HEK293 (cell line): Measurements from ENCODE around the gene TBPL1.

Experiments used
- CTCF ChIA-PET: fragments of 350-600 bp; formaldehyde crosslinking; extraction: SDS; loops from one replicate; lab custom pipeline; 2021; ENCODE audit warnings: antibody characterized with exemption; lab: Yijun Ruan, JAX
- POLR2A ChIA-PET: fragments of 300-600 bp; formaldehyde crosslinking; extraction: SDS; loops from one replicate; lab custom pipeline; 2020; ENCODE audit warnings: antibody characterized with exemption, inconsistent platforms; lab: Yijun Ruan, JAX
- H3K27ac ChIP-seq: fragments of 200-500 bp; sonication (Bioruptor generic); 2 replicates; pipeline ENCODE4 v1.5.1; 2014; ENCODE audit warnings: low read depth, low read length, control low read depth, inconsistent platforms; ENCODE audit errors: extremely low read depth
- H3K36me3 ChIP-seq, 2 experiments: fragments of 200-500 bp in 1 of 2; sonication (Bioruptor generic) in 1 of 2; 1 replicate in 1 of 2; 2 replicates in 1 of 2; pipeline ENCODE4 v1.5.1; 2014 to 2017; ENCODE audit warnings: inconsistent platforms in 2 of 2, low read length in 2 of 2; ENCODE audit not compliant: control insufficient read depth in 2 of 2, insufficient read depth in 1 of 2
- H3K4me1 ChIP-seq: fragments of 200-500 bp; sonication (Bioruptor generic); 2 replicates; pipeline ENCODE4 v1.5.1; 2014; ENCODE audit warnings: mild to moderate bottlenecking, low read length, inconsistent platforms; ENCODE audit not compliant: control insufficient read depth, insufficient read depth
- H3K4me3 ChIP-seq: 2 replicates; pipeline ENCODE4 v1.5.1; 2011; ENCODE audit warnings: low read depth, mild to moderate bottlenecking, control low read depth, low read length, moderate library complexity
- H3K9me3 ChIP-seq: fragments of 200-500 bp; sonication (Bioruptor generic); 2 replicates; pipeline ENCODE4 v1.5.1; 2014; ENCODE audit warnings: low read depth, low read length, inconsistent platforms; ENCODE audit not compliant: control insufficient read depth, insufficient read depth
- IKZF3 ChIP-seq: fragments of 450-650 bp; IDR thresholded peaks from 2 replicates; pipeline ENCODE4 v1.5.0; 2018; ENCODE audit warnings: missing biosample characterization, mild to moderate bottlenecking, missing genetic modification characterization, moderate library complexity
- KLF1 ChIP-seq: fragments of 450-650 bp; formaldehyde crosslinking; IDR thresholded peaks from 2 replicates; pipeline ENCODE4 v1.5.1; 2016; ENCODE audit warnings: missing biosample characterization, missing genetic modification characterization
- KLF8 ChIP-seq: fragments of 450-650 bp; formaldehyde crosslinking; IDR thresholded peaks from 2 replicates; pipeline ENCODE4 v1.5.1; 2016; ENCODE audit warnings: missing biosample characterization, missing genetic modification characterization
- SCRT1 ChIP-seq: fragments of 450-650 bp; formaldehyde crosslinking; IDR thresholded peaks from 2 replicates; pipeline ENCODE4 v1.5.1; 2016; ENCODE audit warnings: missing biosample characterization, missing genetic modification characterization, borderline replicate concordance
- SP3 ChIP-seq: fragments of 450-650 bp; formaldehyde crosslinking; IDR thresholded peaks from 2 replicates; pipeline ENCODE4 v1.5.1; 2016; ENCODE audit warnings: missing biosample characterization, missing genetic modification characterization
- SP7 ChIP-seq: fragments of 450-650 bp; formaldehyde crosslinking; IDR thresholded peaks from 2 replicates; pipeline ENCODE4 v1.5.1; 2016; ENCODE audit warnings: missing biosample characterization, missing genetic modification characterization
- YY2 ChIP-seq: fragments of 450-650 bp; formaldehyde crosslinking; IDR thresholded peaks from 2 replicates; pipeline ENCODE4 v1.5.1; 2016; ENCODE audit warnings: missing biosample characterization, missing genetic modification characterization
- ZBTB48 ChIP-seq: fragments of 450-650 bp; formaldehyde crosslinking; IDR thresholded peaks from 2 replicates; pipeline ENCODE4 v1.5.1; 2016; ENCODE audit warnings: missing biosample characterization, missing genetic modification characterization
- ZBTB7A ChIP-seq: fragments of 450-650 bp; formaldehyde crosslinking; IDR thresholded peaks from 2 replicates; pipeline ENCODE4 v1.5.1; 2016; ENCODE audit warnings: low read depth, missing biosample characterization, missing genetic modification characterization
- ZIC2 ChIP-seq: fragments of 450-650 bp; formaldehyde crosslinking; IDR thresholded peaks from 2 replicates; pipeline ENCODE4 v1.5.1; 2016; ENCODE audit warnings: missing biosample characterization, missing genetic modification characterization
- ZNF114 ChIP-seq: fragments of 450-650 bp; formaldehyde crosslinking; IDR thresholded peaks from 2 replicates; pipeline ENCODE4 v1.5.0; 2017; ENCODE audit warnings: missing biosample characterization, missing genetic modification characterization
- ZNF138 ChIP-seq: fragments of 450-650 bp; formaldehyde crosslinking; IDR thresholded peaks from 2 replicates; pipeline ENCODE4 v1.5.1; 2016; ENCODE audit warnings: missing biosample characterization, missing genetic modification characterization, borderline replicate concordance
- ZNF48 ChIP-seq: fragments of 450-650 bp; formaldehyde crosslinking; IDR thresholded peaks from 2 replicates; pipeline ENCODE4 v1.5.1; 2016; ENCODE audit warnings: missing biosample characterization, missing genetic modification characterization
- ZNF621 ChIP-seq: fragments of 450-650 bp; formaldehyde crosslinking; IDR thresholded peaks from 2 replicates; pipeline ENCODE4 v1.5.1; 2017; ENCODE audit warnings: missing biosample characterization, missing genetic modification characterization
- ZNF660 ChIP-seq: fragments of 450-650 bp; IDR thresholded peaks from 2 replicates; pipeline ENCODE4 v1.5.1; 2018; ENCODE audit warnings: missing biosample characterization, mild to moderate bottlenecking, missing genetic modification characterization
- ZNF664 ChIP-seq: fragments of 450-650 bp; formaldehyde crosslinking; IDR thresholded peaks from 2 replicates; pipeline ENCODE4 v1.5.1; 2016; ENCODE audit warnings: missing biosample characterization, missing genetic modification characterization
- TF ChIP-seq, protein P1 (sequence below): fragments of 450-650 bp; formaldehyde crosslinking; IDR thresholded peaks from 2 replicates; pipeline ENCODE4 v1.5.1; 2016; ENCODE audit warnings: missing biosample characterization, missing genetic modification characterization
- TF ChIP-seq, protein P2 (sequence below): fragments of 450-650 bp; formaldehyde crosslinking; IDR thresholded peaks from 2 replicates; pipeline ENCODE4 v1.5.1; 2017; ENCODE audit warnings: missing biosample characterization, missing genetic modification characterization
- TF ChIP-seq, protein P3 (sequence below): fragments of 450-650 bp; formaldehyde crosslinking; IDR thresholded peaks from 2 replicates; pipeline ENCODE4 v1.5.1; 2016; ENCODE audit warnings: missing biosample characterization, missing genetic modification characterization
- TF ChIP-seq, protein P4 (sequence below): fragments of 450-650 bp; formaldehyde crosslinking; IDR thresholded peaks from 2 replicates; pipeline ENCODE4 v1.5.1; 2016; ENCODE audit warnings: missing biosample characterization, missing genetic modification characterization
- TF ChIP-seq, protein P5 (sequence below): fragments of 450-650 bp; formaldehyde crosslinking; IDR thresholded peaks from 2 replicates; pipeline ENCODE4 v1.5.1; 2016; ENCODE audit warnings: missing biosample characterization, missing genetic modification characterization

The TBPL1 gene

DNA sequence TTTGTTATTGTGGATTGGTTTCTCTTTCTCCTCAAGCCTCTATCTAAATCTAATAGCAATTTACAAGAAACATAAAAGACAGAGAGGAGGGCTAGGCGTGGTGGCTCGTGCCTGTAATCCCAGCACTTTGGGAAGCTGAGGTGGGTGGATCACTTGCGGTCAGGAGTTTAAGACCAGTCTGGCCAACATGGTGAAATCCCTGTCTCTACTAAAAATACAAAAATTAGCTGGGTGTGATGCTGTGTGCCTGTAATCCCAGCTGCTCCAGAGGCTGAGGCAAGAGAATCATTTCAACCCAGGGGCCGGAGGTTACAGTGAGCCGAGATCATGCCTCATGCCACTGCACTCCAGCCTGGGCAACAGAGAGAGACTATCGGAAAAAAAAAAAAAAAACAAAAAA, 52.8 kb downstream of the TBPL1 start (continued):
- TF ChIP-seq ZNF621 (tag by site-specific recombination), result no peak

DNA sequence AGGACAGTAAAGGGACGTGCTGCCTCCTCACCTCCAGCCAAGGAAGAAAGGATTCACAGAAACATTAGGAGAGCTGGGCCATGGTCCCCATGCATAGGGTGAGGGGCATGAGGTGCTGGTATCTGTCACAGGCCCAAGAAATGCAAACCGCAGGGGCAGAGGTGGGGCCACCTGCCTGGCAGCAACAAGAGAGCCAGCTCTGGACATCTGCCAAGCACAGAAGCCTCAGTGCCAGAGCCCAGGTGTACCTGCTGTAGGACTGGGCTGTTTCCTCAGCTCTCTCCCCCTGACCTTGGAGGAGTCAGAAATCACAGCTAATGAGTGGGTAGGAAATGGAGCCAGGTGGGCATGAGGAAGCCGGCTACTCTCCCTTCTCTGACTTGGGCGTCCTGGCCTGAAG, 54.1 kb downstream of the TBPL1 start:
- H3K9me3 ChIP-seq, result no peaks in the 10 kb centered on the region
- H3K4me3 ChIP-seq, result no peak overlapping the region
- H3K4me1 ChIP-seq, result no peaks in the 10 kb centered on the region
- no peak overlapping the region for H3K27ac ChIP-seq
- TF ChIP-seq, protein P1, sequence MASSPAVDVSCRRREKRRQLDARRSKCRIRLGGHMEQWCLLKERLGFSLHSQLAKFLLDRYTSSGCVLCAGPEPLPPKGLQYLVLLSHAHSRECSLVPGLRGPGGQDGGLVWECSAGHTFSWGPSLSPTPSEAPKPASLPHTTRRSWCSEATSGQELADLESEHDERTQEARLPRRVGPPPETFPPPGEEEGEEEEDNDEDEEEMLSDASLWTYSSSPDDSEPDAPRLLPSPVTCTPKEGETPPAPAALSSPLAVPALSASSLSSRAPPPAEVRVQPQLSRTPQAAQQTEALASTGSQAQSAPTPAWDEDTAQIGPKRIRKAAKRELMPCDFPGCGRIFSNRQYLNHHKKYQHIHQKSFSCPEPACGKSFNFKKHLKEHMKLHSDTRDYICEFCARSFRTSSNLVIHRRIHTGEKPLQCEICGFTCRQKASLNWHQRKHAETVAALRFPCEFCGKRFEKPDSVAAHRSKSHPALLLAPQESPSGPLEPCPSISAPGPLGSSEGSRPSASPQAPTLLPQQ (tag by site-specific recombination), result peak; percentile 63
- TF ChIP-seq, protein P2, sequence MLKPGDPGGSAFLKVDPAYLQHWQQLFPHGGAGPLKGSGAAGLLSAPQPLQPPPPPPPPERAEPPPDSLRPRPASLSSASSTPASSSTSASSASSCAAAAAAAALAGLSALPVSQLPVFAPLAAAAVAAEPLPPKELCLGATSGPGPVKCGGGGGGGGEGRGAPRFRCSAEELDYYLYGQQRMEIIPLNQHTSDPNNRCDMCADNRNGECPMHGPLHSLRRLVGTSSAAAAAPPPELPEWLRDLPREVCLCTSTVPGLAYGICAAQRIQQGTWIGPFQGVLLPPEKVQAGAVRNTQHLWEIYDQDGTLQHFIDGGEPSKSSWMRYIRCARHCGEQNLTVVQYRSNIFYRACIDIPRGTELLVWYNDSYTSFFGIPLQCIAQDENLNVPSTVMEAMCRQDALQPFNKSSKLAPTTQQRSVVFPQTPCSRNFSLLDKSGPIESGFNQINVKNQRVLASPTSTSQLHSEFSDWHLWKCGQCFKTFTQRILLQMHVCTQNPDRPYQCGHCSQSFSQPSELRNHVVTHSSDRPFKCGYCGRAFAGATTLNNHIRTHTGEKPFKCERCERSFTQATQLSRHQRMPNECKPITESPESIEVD (tag by site-specific recombination), result no peak
- H3K36me3 ChIP-seq, result no peaks in the 10 kb centered on the region
- ChIA-PET CTCF (no interaction called here), POLR2A (no interaction called here)

DNA sequence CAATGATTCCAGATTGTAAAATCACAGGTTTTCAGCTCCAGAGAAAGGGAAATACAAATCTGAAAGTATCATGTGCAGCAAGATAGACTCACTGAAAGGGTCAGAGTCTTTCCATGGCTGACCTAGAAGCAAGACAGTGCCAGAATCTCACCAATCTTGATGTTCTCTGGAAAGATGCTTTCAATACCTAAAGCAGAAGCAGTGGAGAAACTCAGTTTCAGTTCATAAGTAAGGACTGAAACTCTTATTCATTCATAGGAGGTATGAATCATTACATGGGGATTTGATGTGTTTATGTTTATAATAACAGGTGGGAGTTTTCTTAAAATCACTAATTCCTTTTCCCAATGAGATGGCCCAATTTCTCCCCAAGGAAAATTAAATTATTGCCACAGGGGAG, 56.9 kb downstream of the TBPL1 start:
- Histone ChIP-seq H3K4me3 (no peak overlapping the region), H3K27ac (no peak overlapping the region), H3K36me3 (no peaks in the 10 kb centered on the region), H3K9me3 (no peaks in the 10 kb centered on the region), H3K4me1 (peaks cover 5% of the 10 kb centered on the region; the same call in 1 of the 2 replicates)
- ChIA-PET CTCF (no interaction called here), POLR2A (no interaction called here)
- no peak for TF ChIP-seq ZBTB48 (tag by site-specific recombination)
- TF ChIP-seq SP7, result no peak
- TF ChIP-seq ZIC2 (tag by site-specific recombination), result no peak
- TF ChIP-seq IKZF3 (tag by site-specific recombination), result no peak
- TF ChIP-seq ZNF660 (tag by site-specific recombination), result no peak
- TF ChIP-seq ZBTB7A (tag by site-specific recombination), result no peak
- TF ChIP-seq, protein P3, sequence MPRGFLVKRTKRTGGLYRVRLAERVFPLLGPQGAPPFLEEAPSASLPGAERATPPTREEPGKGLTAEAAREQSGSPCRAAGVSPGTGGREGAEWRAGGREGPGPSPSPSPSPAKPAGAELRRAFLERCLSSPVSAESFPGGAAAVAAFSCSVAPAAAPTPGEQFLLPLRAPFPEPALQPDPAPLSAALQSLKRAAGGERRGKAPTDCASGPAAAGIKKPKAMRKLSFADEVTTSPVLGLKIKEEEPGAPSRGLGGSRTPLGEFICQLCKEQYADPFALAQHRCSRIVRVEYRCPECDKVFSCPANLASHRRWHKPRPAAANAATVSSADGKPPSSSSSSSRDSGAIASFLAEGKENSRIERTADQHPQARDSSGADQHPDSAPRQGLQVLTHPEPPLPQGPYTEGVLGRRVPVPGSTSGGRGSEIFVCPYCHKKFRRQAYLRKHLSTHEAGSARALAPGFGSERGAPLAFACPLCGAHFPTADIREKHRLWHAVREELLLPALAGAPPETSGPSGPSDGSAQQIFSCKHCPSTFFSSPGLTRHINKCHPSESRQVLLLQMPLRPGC (tag by site-specific recombination), result no peak
- TF ChIP-seq KLF1 (tag by site-specific recombination), result no peak
- no peak for TF ChIP-seq SP3 (tag by site-specific recombination)
- TF ChIP-seq, protein P4, sequence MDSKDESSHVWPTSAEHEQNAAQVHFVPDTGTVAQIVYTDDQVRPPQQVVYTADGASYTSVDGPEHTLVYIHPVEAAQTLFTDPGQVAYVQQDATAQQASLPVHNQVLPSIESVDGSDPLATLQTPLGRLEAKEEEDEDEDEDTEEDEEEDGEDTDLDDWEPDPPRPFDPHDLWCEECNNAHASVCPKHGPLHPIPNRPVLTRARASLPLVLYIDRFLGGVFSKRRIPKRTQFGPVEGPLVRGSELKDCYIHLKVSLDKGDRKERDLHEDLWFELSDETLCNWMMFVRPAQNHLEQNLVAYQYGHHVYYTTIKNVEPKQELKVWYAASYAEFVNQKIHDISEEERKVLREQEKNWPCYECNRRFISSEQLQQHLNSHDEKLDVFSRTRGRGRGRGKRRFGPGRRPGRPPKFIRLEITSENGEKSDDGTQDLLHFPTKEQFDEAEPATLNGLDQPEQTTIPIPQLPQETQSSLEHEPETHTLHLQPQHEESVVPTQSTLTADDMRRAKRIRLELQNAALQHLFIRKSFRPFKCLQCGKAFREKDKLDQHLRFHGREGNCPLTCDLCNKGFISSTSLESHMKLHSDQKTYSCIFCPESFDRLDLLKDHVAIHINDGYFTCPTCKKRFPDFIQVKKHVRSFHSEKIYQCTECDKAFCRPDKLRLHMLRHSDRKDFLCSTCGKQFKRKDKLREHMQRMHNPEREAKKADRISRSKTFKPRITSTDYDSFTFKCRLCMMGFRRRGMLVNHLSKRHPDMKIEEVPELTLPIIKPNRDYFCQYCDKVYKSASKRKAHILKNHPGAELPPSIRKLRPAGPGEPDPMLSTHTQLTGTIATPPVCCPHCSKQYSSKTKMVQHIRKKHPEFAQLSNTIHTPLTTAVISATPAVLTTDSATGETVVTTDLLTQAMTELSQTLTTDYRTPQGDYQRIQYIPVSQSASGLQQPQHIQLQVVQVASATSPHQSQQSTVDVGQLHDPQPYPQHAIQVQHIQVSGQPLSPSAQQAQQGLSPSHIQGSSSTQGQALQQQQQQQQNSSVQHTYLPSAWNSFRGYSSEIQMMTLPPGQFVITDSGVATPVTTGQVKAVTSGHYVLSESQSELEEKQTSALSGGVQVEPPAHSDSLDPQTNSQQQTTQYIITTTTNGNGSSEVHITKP, result no peak
- no peak for TF ChIP-seq ZNF48 (tag by site-specific recombination)
- no peak for TF ChIP-seq ZNF664
- TF ChIP-seq ZNF138 (tag by site-specific recombination), result no peak
- no peak for TF ChIP-seq SCRT1 (tag by site-specific recombination)
- TF ChIP-seq ZNF114, result no peak
- no peak for TF ChIP-seq YY2 (tag by site-specific recombination)
- no peak for TF ChIP-seq KLF8 (tag by site-specific recombination)
- TF ChIP-seq, protein P5, sequence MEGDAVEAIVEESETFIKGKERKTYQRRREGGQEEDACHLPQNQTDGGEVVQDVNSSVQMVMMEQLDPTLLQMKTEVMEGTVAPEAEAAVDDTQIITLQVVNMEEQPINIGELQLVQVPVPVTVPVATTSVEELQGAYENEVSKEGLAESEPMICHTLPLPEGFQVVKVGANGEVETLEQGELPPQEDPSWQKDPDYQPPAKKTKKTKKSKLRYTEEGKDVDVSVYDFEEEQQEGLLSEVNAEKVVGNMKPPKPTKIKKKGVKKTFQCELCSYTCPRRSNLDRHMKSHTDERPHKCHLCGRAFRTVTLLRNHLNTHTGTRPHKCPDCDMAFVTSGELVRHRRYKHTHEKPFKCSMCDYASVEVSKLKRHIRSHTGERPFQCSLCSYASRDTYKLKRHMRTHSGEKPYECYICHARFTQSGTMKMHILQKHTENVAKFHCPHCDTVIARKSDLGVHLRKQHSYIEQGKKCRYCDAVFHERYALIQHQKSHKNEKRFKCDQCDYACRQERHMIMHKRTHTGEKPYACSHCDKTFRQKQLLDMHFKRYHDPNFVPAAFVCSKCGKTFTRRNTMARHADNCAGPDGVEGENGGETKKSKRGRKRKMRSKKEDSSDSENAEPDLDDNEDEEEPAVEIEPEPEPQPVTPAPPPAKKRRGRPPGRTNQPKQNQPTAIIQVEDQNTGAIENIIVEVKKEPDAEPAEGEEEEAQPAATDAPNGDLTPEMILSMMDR, result no peak
